ENCODE data around the gene DIP2B. TPM values are rescaled to one million over a fixed set of nuclear protein-coding genes. Genes with fewer than 3 reads are reported as not detected.
"Not testable (repeated sequence)": the region's sequence is repeated elsewhere in the genome, so short reads cannot be mapped to it uniquely, and the experiment has no call there.

DIP2B gene
- total and polyA plus RNA-seq, 2 donors from 2014 or later, result 4.6 to 23.3 TPM

DNA sequence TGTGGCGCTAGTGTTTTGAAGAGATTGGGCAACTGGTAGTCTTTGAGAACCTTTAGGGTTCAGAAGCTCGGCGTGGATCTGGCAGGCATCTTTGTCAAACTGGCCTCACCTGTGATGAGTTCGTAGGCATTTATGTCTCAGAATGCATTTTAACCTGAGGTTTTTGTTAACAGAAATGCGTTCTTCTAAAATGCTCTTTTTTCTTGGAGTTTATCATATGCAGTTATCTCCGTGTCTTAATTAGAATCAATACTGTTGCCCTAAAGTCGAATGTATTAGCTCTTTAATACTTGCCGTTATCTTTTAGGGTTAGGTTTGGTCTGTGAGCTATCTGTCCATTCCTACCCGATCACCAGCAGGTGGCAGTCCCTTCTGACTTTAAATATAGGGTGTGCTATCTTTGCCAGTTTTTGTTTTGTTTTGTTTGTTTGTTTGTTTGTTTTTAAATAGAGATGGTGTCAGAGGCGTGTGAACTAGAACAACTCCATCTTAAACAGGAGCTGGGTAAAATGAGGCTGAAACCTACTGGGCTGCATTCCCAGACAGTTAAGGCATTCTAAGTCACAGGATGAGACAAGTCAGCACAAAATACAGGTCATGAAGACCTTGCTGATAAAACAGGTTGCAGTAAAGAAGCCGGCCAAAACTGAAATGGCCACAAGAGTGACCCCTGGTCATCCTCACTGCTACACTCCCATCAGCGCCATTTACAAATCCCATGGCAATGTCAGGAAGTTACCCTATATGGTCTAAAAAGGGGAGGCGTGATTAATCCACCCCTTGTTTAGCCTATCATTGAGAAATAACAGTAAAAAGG, 260.5 kb downstream of the DIP2B start:
- intact Hi-C loops (cut with DNase I), result no loop called here
- no peak for FAIRE-seq
- H3K36me3 ChIP-seq (ENCODE audit: control insufficient read depth in 2 of 3, insufficient read depth in 3 of 3, low read length in 3 of 3), result no peaks in the 10 kb centered on the region

DNA sequence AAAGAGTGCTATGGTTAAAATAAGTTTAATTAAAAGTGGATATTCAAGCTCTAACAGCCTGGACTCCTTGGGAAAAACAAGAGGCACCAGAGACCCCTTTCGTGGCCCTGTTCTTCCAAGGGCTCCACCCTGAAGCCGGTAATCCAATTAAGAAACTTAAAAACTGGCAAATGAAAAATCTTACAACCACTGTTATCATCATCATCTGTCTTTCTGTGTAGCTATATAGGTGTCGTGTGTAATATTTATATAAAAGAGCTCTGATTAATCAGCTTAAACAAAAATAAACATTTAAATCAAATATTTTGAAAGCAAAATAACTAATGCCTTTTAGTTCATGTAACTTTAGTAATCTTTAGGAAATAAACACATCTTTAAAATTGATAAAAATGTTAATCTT, 263.6 kb downstream of the DIP2B start:
- FAIRE-seq, result no peak
- Histone ChIP-seq H3K9me3 (ENCODE audit: control insufficient read depth in 2 of 3, insufficient read depth in 1 of 3, low read length in 3 of 3) (no peaks in the 10 kb centered on the region), H3K27ac (ENCODE audit: low read depth in 2 of 2, low read length in 2 of 2) (no peak overlapping the region), H3K36me3 (ENCODE audit: control insufficient read depth in 2 of 3, insufficient read depth in 3 of 3, low read length in 3 of 3) (no peaks in the 10 kb centered on the region), H3K9ac (ENCODE audit: low read length in 3 of 3) (no peak overlapping the region), H3K4me3 (ENCODE audit: low read length in 3 of 3) (no peak overlapping the region), H3K4me1 (ENCODE audit: control insufficient read depth in 2 of 3, insufficient read depth in 2 of 3, low read depth in 1 of 3, low read length in 3 of 3) (peaks cover 0 to 8% (median 0%) of the 10 kb centered on the region in 3 donors), H3K27me3 (ENCODE audit: control insufficient read depth, insufficient read depth, low read length) (no peaks in the 10 kb centered on the region)
- intact Hi-C loops (cut with DNase I), result no loop called here
- TF ChIP-seq, protein P1, sequence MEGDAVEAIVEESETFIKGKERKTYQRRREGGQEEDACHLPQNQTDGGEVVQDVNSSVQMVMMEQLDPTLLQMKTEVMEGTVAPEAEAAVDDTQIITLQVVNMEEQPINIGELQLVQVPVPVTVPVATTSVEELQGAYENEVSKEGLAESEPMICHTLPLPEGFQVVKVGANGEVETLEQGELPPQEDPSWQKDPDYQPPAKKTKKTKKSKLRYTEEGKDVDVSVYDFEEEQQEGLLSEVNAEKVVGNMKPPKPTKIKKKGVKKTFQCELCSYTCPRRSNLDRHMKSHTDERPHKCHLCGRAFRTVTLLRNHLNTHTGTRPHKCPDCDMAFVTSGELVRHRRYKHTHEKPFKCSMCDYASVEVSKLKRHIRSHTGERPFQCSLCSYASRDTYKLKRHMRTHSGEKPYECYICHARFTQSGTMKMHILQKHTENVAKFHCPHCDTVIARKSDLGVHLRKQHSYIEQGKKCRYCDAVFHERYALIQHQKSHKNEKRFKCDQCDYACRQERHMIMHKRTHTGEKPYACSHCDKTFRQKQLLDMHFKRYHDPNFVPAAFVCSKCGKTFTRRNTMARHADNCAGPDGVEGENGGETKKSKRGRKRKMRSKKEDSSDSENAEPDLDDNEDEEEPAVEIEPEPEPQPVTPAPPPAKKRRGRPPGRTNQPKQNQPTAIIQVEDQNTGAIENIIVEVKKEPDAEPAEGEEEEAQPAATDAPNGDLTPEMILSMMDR (IDR thresholded peaks at IDR 0.05; ENCODE audit: borderline replicate concordance, extremely low read depth, insufficient read depth), result no peak
- no peak for DNase-seq

More for the DNA sequence above, 260.5 kb downstream of the DIP2B start:
- peaks cover 0 to 8% (median 0%) of the 10 kb centered on the region in 3 donors for H3K4me1 ChIP-seq (ENCODE audit: control insufficient read depth in 2 of 3, insufficient read depth in 2 of 3, low read depth in 1 of 3, low read length in 3 of 3)
- peak overlapping the region; percentile 38 to 63 (median 60) for H3K9ac ChIP-seq (ENCODE audit: low read length in 3 of 3)
- H3K4me3 ChIP-seq (ENCODE audit: low read length in 3 of 3), result peak overlapping the region; percentile 80 to 86 (median 80)
- H3K9me3 ChIP-seq (ENCODE audit: control insufficient read depth in 2 of 3, insufficient read depth in 1 of 3, low read length in 3 of 3), result no peaks in the 10 kb centered on the region
- H3K27ac ChIP-seq (ENCODE audit: low read depth in 2 of 2, low read length in 2 of 2), result peak overlapping the region; percentile 71 to 98
- DNase-seq, result peak in 3 of 5 donors; percentile 34 to 76 (median 72)
- no peaks in the 10 kb centered on the region for H3K27me3 ChIP-seq (ENCODE audit: control insufficient read depth, insufficient read depth, low read length)
- TF ChIP-seq, protein P1 (IDR thresholded peaks at IDR 0.05; ENCODE audit: borderline replicate concordance, extremely low read depth, insufficient read depth), result peak; percentile 66

DNA sequence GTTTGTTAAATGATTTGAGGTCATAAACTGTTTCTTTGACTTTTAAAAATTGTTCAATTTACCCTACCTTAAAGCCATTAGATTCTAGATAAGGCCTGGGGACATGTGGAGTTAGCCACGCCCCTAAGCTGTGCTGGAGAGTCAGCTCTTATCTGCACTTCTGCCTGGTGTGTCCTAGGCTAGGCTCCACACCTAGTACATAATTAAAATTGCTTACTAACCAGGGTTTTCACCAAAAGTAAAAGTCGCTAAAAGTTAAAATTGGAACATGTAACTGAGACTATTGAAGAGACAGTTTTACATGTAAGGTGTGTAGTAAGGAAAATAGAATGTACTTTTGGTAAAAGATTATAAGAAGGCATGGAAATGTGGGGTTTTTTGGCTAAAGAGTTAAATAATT, 264.0 kb downstream of the DIP2B start:
- H3K27me3 ChIP-seq (ENCODE audit: control insufficient read depth, insufficient read depth, low read length); H3K4me3 ChIP-seq (ENCODE audit: low read length in 3 of 3); H3K27ac ChIP-seq (ENCODE audit: low read depth in 2 of 2, low read length in 2 of 2); H3K36me3 ChIP-seq (ENCODE audit: control insufficient read depth in 2 of 3, insufficient read depth in 3 of 3, low read length in 3 of 3); FAIRE-seq; H3K9ac ChIP-seq (ENCODE audit: low read length in 3 of 3); intact Hi-C loops (cut with DNase I); H3K4me1 ChIP-seq (ENCODE audit: control insufficient read depth in 2 of 3, insufficient read depth in 2 of 3, low read depth in 1 of 3, low read length in 3 of 3); H3K9me3 ChIP-seq (ENCODE audit: control insufficient read depth in 2 of 3, insufficient read depth in 1 of 3, low read length in 3 of 3); DNase-seq: not testable (repeated sequence)

DNA sequence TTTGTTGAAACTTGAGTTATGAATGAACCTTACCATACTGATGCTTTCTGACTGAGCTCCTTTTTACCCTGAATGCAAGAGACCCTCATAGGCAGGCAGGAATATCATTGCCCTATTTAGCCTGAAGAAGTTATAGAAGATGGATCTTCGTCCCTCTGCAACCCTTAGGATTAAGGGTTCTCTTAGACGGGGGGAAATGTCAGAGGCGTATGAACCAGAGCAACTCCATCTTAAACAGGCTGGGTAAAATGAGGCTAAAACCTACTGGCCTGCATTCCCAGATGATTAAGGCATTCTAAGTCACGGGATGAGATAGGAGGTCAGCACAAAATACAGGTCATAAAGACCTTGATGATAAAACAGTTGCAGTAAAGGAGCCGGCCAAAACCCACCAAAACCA, 266.6 kb downstream of the DIP2B start:
- TF ChIP-seq, protein P1 (IDR thresholded peaks at IDR 0.05; ENCODE audit: borderline replicate concordance, extremely low read depth, insufficient read depth), result no peak
- no peak overlapping the region for H3K27ac ChIP-seq (ENCODE audit: low read depth in 2 of 2, low read length in 2 of 2)
- H3K27me3 ChIP-seq (ENCODE audit: control insufficient read depth, insufficient read depth, low read length), result no peaks in the 10 kb centered on the region
- no peak overlapping the region for H3K4me3 ChIP-seq (ENCODE audit: low read length in 3 of 3)
- intact Hi-C loops (cut with DNase I), result no loop called here
- peaks cover 0 to 3% (median 0%) of the 10 kb centered on the region in 3 donors for H3K4me1 ChIP-seq (ENCODE audit: control insufficient read depth in 2 of 3, insufficient read depth in 2 of 3, low read depth in 1 of 3, low read length in 3 of 3)
- H3K9ac ChIP-seq (ENCODE audit: low read length in 3 of 3), result no peak overlapping the region
- DNase-seq, result no peak
- no peaks in the 10 kb centered on the region for H3K36me3 ChIP-seq (ENCODE audit: control insufficient read depth in 2 of 3, insufficient read depth in 3 of 3, low read length in 3 of 3)
- FAIRE-seq, result no peak
- no peaks in the 10 kb centered on the region for H3K9me3 ChIP-seq (ENCODE audit: control insufficient read depth in 2 of 3, insufficient read depth in 1 of 3, low read length in 3 of 3)
